ENCODE results near the gene NECTIN4. TPM values are rescaled to one million over a fixed set of nuclear protein-coding genes. Genes with fewer than 3 reads are reported as not detected.

The NECTIN4 gene
- total RNA-seq, 1 donor from 2014 or later, result 42.7 TPM

GRCh38 chr1:161021165-161021969 is 68.0 kb downstream of the NECTIN4 start:
- TF ChIP-seq CTCF (IDR thresholded peaks at IDR 0.05), result no peak
- peak; percentile 18 to 41 for TF ChIP-seq POLR2AphosphoS5 (IDR thresholded peaks at IDR 0.05; ENCODE audit: insufficient read depth in 1 of 2, low read depth in 1 of 2)
- TF ChIP-seq POLR2A (IDR thresholded peaks at IDR 0.05), result peak in 1 of 2 donors; percentile 25

More at GRCh38 chr1:161021165-161021969, 68.0 kb downstream of the NECTIN4 start:
- Histone ChIP-seq H3K4me3 (peak overlapping the region; percentile 44 to 59), H3K9me3 (no peaks in the 10 kb centered on the region), H3K27me3 (no peaks in the 10 kb centered on the region), H3K36me3 (no peaks in the 10 kb centered on the region), H3K4me1 (peaks cover 21% of the 10 kb centered on the region), H3K27ac (peak overlapping the region; percentile 89)
- intact Hi-C loops (cut with DNase I), result no loop called here
- peak; percentile 96 to 99 for DNase-seq (ENCODE audit: extremely low spot score in 2 of 2)

Small RNAs within 50 kb of the gene (small RNA-seq; reads per million reads assigned to genes)
- gene AL591806.2, result not detected

Other genes with a start within 250 kb of the NECTIN4 start
- 2.0 TPM for gene CD244, start 226.7 kb downstream of the NECTIN4 start, total RNA-seq
- gene ITLN1, start 204.4 kb downstream of the NECTIN4 start, total RNA-seq, result 1.5 TPM
- 2.0 TPM for gene ITLN2, start 134.7 kb downstream of the NECTIN4 start, total RNA-seq
- gene F11R, start 68.4 kb downstream of the NECTIN4 start, total RNA-seq, result 178 TPM
- 44.7 TPM for gene TSTD1, start 50.6 kb downstream of the NECTIN4 start, total RNA-seq
- 39.0 TPM for gene USF1, start 43.6 kb downstream of the NECTIN4 start, total RNA-seq
- 14.5 TPM for gene ARHGAP30, start 19.7 kb downstream of the NECTIN4 start, total RNA-seq
- 9.3 TPM for gene KLHDC9, start 8.8 kb upstream of the NECTIN4 start, total RNA-seq
- gene PFDN2, start 28.5 kb upstream of the NECTIN4 start, total RNA-seq, result 47.1 TPM
- gene NIT1, start 28.5 kb upstream of the NECTIN4 start, total RNA-seq, result 31.7 TPM
- gene DEDD, start 43.1 kb upstream of the NECTIN4 start, total RNA-seq, result 42.0 TPM
- 61.1 TPM for gene UFC1, start 64.4 kb upstream of the NECTIN4 start, total RNA-seq
- 19.4 TPM for gene USP21, start 69.9 kb upstream of the NECTIN4 start, total RNA-seq
- 16.7 TPM for gene PPOX, start 76.9 kb upstream of the NECTIN4 start, total RNA-seq
- gene B4GALT3, start 87.9 kb upstream of the NECTIN4 start, total RNA-seq, result 16.2 TPM
- 78.3 TPM for gene ADAMTS4, start 109.5 kb upstream of the NECTIN4 start, total RNA-seq
- 104 TPM for gene NDUFS2, start 112.8 kb upstream of the NECTIN4 start, total RNA-seq
- gene FCER1G, start 125.7 kb upstream of the NECTIN4 start, total RNA-seq, result 64.8 TPM
- not detected for gene APOA2, start 134.1 kb upstream of the NECTIN4 start, total RNA-seq
- gene TOMM40L, start 136.5 kb upstream of the NECTIN4 start, total RNA-seq, result 15.0 TPM
- not detected for gene NR1I3, start 148.6 kb upstream of the NECTIN4 start, total RNA-seq
- 3.7 TPM for gene PCP4L1, start 169.2 kb upstream of the NECTIN4 start, total RNA-seq
- 3.7 TPM for gene MPZ, start 220.4 kb upstream of the NECTIN4 start, total RNA-seq
- 44.9 TPM for gene SDHC, start 224.8 kb upstream of the NECTIN4 start, total RNA-seq

Data from vagina (tissue), 2 donors.